Measurements from ENCODE around the gene MGA.

Gene MGA

DNA sequence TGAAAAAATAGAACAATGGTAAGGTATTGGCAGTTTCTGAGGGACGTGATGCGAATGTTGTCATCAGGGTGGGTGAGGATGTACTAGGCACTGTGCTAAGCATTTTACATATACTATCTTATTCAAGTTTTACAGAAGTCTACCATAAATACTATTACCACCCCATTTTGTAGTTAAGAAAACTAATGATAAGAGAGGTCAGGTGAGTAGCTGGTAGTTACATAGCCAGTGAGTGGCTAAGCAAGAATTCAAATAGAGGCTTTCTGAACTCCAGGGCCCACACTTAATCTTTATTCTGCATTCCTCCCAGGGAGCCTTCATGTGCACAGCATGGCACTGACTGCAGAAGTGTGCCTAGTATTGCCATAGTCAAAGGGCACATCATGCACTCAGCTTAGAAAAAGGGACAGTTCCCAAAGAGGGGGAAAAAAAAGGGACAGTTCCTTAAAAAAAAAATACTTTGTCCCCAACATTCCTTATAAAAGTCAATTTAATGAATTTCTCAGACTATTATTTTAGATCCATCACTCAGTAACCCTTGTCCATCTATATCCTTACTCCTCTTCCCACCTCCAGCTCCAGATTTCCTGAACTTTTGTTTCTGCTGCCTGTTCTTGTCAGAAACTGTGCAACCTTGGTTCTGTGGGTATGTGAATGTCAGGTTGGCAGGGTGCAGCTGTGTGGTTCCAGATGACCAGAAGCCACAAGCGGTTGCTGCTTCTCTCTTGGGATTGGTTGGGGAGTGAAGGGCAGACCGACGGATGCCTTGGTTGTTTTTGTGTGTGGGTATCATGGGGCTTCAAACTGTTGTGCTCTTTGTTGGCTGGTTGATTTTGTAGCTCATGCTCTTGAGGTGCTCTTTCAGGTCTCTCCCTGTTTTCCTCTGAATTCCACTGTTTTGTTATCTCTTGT is 122.4 kb downstream of the MGA start:
- no peak for DNase-seq (ENCODE audit: low spot score)

DNA sequence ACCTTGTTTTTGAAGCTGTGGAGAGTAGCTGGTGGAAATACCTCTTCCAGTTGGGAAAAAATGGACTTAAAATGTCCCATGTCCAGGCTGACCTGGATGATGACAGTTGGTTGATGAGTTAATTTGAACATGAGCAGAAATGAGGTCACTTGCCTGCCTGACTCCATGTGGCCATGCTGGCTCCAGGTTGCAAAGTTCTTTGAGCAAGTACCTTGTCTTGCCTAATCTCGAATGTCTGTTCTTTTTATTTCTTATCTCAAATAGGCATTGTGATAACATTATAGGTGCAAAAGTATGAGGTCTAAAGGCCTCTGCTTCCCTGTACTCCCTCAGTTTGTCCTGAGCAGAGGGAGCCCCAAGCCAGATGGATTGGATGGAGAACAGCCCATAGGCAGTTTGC is 123.1 kb downstream of the MGA start:
- DNase-seq (ENCODE audit: low spot score) = no peak

GRCh38 chr15:41788262-41788661 is 128.1 kb downstream of the MGA start:
- no peak for DNase-seq (ENCODE audit: low spot score)

DNA sequence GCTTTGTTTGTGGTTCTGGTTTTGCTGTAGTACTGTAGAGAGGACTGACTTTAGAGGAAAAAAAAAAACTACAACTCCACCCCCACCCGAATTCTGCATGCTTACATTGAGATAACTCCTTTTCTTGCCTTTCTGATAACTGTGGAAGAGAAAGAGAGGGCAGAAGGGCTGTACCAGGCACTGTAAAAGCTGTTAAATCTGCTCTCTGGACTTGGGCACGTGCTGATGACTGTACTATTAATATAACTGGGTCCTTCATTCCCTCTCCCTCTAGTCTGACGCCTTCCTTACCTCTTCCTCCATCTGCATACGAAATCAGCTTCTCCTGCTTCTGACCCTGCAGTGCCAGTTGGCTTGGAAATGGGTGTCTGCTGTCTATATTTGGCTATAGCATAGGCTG is 129.0 kb downstream of the MGA start:
- no peak for DNase-seq (ENCODE audit: low spot score)

DNA sequence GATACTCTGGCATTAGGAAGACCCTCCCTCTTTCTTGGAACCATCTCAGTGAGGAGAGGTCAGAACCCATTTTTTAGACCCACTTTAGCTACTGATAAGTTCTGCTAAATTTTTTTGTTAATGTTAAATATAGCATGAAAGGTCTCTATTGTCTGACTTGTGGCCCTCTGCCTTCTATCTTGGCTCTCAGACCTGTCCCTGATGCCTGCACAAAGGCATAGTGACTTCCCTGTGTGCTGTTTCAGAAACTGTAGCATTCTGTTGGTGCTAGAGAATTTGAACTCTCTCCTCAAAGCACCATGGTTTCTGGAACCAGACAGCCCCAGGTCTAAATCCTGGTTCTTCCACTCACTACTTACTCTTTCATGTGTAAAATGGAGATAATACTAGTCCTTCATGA is 129.5 kb downstream of the MGA start:
- DNase-seq (ENCODE audit: low spot score) = no peak

GRCh38 chr15:41790169-41790568 is 130.0 kb downstream of the MGA start:
- no peak for DNase-seq (ENCODE audit: low spot score)

- no peak for DNase-seq (ENCODE audit: low spot score)
Observed at GRCh38 chr15:41790756-41791546, 130.7 kb downstream of the MGA start.

DNA sequence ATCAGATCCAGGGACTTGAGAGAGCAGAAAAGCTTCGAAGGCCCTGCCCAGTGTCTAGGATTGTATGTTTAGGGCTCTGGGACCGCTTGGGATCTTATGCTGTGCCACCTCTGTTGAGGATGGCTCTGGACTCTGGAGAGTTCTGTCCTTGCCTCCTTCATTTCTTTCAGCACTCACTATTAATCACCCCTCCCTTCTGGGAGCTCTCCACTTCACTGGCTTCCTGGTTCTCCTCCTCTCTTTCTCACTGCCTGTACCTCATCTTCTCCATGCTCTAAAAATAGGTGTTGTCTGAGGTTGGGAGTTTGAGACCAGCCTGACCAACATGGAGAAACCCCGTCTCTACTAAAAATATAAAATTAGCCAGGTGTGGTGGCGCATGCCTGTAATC is 131.3 kb downstream of the MGA start:
- DNase-seq (ENCODE audit: low spot score) = no peak

GRCh38 chr15:41792000-41792637 is 131.9 kb downstream of the MGA start:
- no peak for DNase-seq (ENCODE audit: low spot score)

DNA sequence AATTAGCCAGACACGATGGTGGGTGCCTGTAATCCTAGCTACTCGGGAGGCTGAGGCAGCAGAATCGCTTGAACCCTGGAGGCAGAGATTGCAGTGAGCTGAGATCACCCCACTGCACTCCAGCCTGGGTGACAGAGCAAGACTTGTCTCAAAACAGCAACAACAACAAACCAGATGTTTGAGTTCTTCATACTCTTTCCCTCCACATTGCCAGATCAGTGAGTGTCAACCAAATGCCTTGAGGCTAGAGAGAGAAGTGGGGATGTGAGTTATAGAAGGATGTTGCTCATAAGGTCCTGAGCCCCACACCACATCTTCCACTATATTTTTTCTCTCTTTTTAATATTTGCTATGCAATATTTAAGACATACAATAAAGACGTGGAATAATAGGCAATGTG is 133.9 kb downstream of the MGA start:
- DNase-seq (ENCODE audit: low spot score) = no peak

DNA sequence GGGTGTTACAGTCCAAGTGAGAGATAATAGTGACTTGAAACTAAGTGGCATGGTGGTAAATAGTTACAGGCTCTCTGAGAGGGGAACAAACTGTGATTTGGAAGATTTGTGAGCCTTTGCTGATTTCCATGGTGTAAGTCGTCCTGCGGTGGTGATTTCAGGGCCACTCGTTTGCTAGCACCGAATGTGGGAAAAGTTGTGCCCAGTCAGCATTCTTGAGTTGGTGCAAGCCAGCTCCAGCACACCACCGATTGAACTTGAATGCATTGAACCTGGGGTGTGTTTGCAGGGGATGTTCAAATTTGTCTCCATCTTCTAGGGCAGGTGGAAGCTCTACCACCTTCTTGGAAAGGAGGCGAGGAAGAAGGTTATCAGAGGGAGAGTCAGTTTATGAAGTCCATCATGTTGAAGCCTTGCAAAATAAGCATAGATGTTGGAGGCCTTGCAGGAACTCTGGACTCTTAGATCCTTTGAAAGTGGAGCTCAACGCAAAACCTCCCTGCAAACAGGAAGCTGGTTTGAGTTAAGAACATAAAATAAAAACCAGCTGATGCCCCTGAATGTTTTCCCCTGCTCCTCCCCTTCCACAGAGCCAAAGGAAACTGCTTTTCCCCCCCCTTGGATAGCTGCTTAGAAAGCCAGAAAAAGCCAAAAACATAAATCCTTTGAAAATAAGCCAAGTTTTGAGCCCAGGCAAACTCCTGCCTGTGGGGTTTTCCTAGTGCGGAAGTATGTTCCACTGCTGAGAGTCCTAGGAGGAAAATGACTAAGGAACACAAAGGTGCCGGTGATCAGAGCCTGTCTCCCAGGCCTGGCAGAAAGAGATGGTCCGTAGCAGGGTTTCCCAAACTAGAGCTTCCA is 136.0 kb downstream of the MGA start:
- no peak for DNase-seq (ENCODE audit: low spot score)

DNA sequence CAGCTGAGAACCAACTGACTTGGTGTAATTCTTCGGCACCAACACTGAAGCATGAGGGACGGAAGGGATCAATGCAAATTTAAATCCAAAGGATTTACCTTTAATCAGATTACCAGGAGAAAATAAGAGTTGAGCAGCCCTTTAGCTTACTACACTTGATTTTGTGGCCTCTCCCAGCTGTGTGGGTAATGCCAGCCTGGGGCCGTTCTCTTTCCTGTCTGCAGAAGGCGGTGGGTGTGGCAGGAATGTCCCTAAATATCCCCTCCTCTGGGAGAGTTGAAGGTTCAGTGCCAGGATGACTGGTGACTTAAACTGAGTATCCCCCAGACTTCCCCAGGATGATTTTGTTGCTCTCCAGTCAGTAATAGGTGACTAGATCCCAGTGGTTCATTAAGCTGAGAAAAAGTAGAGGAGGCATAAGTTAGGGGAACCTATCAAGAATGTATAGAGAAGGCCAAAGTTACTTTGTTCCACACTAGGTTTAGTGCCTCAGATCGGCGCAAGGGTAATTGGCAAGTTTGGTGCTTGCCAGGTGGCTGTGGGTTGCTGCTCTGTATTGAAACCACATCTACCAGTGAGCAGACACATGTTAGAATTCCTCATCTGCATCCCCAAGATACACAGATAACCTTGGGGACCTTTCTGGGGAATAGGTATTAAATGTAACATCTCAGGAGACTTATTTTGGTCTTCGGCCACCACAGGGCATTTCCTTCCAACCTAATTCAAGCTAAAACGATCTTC is 137.2 kb downstream of the MGA start:
- no peak for DNase-seq (ENCODE audit: low spot score)

GRCh38 chr15:41798607-41799487 is 138.6 kb downstream of the MGA start:
- DNase-seq (ENCODE audit: low spot score) = no peak

DNA sequence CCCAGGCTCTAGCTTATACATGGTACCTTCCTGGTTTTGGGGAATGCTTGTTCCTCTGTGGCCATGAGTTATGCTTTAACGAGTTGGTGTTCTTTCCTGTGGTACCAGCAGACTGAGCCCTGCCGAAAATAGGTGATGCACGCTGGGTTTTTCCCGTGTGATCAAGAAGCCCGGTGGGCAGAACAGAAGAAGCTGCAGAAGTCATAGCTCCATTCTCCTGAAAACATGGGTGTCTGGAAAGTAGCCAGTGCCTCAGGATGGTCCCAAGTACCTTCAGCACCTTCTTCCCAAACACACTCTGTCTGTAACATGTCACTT is 139.2 kb downstream of the MGA start:
- no peak for DNase-seq (ENCODE audit: low spot score)

- no peak for DNase-seq (ENCODE audit: low spot score)
Observed at GRCh38 chr15:41801185-41801584, 141.0 kb downstream of the MGA start.

GRCh38 chr15:41801850-41802455 is 141.7 kb downstream of the MGA start:
- no peak for DNase-seq (ENCODE audit: low spot score)

DNA sequence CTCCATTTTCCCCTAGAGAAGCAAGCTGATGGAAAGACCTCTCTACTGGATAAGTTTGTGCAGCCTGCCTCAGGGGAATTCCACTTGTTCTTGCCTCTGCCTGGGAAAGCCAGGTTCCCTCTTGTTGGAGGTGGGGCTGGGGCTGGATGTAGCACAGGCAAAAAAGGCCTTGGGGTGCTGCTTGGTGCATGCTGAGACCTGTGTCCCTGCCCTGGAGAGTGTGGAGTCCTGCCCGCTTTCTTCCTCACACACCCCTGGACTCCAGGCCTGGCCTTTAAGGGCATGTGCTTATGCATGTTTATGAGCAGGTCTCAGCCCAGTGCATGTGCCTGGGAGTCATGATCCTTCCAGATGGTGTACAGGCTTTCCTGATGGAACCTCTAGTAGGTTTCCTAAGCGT is 144.2 kb downstream of the MGA start:
- no peak for DNase-seq (ENCODE audit: low spot score)

DNA sequence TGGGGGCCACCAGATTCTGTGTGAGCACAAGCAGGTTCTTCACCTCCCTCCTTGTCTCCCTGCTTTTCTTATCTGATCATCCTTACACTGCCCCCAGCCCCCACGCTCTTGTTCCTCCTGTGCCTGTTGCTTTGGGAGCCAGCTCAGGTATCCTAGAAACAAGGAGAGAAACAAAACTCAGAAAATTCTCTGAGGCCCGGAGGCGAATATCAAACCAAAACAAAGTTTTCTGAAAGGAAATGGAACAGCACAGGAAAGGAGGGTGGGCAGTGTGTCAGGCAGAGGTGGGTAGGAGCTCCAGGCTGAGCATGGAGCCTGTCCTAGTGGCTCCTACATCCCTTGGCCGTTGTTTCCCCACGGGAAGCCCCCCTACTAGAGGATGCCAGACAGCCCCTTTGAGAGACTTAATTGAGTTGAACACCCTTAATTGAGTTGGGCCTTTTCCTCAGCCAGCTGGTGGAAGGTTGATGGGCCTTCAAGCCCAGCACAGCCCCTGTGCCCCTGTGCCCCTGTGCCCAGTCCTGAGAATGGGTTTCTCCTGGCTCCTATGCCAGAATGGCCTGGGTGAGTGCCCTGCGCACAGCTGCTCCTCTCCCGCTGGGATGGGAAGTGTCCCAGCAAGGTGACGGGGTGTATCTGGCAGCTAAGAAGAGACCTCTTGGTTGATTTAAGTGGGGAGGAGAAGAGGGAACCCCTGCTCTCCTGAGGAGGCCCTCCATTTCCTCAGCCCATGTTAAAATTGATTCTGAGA is 144.9 kb downstream of the MGA start:
- no peak for DNase-seq (ENCODE audit: low spot score)

- DNase-seq (ENCODE audit: low spot score) = no peak
Observed at GRCh38 chr15:41805711-41806110, 145.5 kb downstream of the MGA start.

All from CD4-positive, alpha-beta T cell treated with Interleukin-2 at 100 ng/mL for 4 hours (primary cell).